Body of pancreas (tissue), 4 donors: ENCODE results near the gene FYB2. TPM values are rescaled to one million over a fixed set of nuclear protein-coding genes. Genes with fewer than 3 reads are reported as not detected.
A peak's percentile ranks its signal among the peaks of the same experiment; 100 is the strongest.

Source experiments
- ATAC-seq: fragments of 150-250 bp; one replicate; pipeline ENCODE4 v1.9.1; 2016
- DNase-seq, 4 donors: peaks; one replicate each; pipeline ENCODE4 v3.0.0-alpha.2; 2019
- H3K27ac ChIP-seq, 4 donors: fragments of 200-600 bp; sonication (generic); 1 replicate in 3 of 4; 2 replicates in 1 of 4; pipeline versions ENCODE4 v1.5.1 to v1.6.1; 2016 to 2019; ENCODE audit warnings: mild to moderate bottlenecking in 1 of 4, mixed read lengths in 1 of 4, moderate library complexity in 1 of 4
- H3K27me3 ChIP-seq, 2 donors: fragments of 200-600 bp; sonication (generic); one replicate each; pipeline ENCODE4 v1.6.0; 2016; ENCODE audit warnings: mild to moderate bottlenecking in 1 of 2
- H3K36me3 ChIP-seq, 2 donors: fragments of 200-600 bp; sonication (generic); replicated peaks in 1 of 2; 2 replicates each; pipeline ENCODE4 v1.5.1; 2016; ENCODE audit warnings: low read depth in 2 of 2; ENCODE audit not compliant: insufficient read depth in 1 of 2
- H3K4me1 ChIP-seq: fragments of 200-600 bp; sonication (generic); one replicate; pipeline ENCODE4 v1.6.0; 2016
- H3K4me3 ChIP-seq, 2 donors: fragments of 200-600 bp; sonication (generic); 1 replicate in 1 of 2; 2 replicates in 1 of 2; pipeline ENCODE4 v1.5.1; 2016 to 2019
- H3K9me3 ChIP-seq, 3 donors: fragments of 200-600 bp; sonication (generic); 1 replicate in 2 of 3; 2 replicates in 1 of 3; pipeline ENCODE4 v1.5.1; 2016
- CTCF ChIP-seq, 7 experiments: fragments of 450-650 bp in 4 of 7; fragments of 200-600 bp in 3 of 7; sonication (generic) in 3 of 7; IDR thresholded peaks; one replicate each; pipeline ENCODE4 v1.5.1; 2016 to 2019; ENCODE audit warnings: antibody characterized with exemption in 7 of 7
- POLR2A ChIP-seq, 3 donors: fragments of 450-650 bp; IDR thresholded peaks; one replicate each; pipeline ENCODE4 v1.6.1; 2016; ENCODE audit warnings: antibody characterized with exemption in 3 of 3, mild to moderate bottlenecking in 2 of 3
- WGBS, 2 donors: methylation state at CpG; one replicate each; pipeline ENCODE4 v1.1.5; 2017; 5-methylcytosine and 5-hydroxymethylcytosine counted together
- intact Hi-C: fragments of 100-400 bp; cut with DNase I; formaldehyde crosslinking; loops from one replicate; pipeline ENCODE4 v1.15.1; 2023
- total RNA-seq, 2 donors: library from RNA; depleted of rRNA; stranded (reverse); fragments of >200 nt; gene quantifications; one replicate each; pipeline ENCODE4 v1.1.0, GENCODE V29; 2016

The FYB2 gene
- total RNA-seq, 2 donors from 2014 or later: 2.3 to 3.4 TPM

DNA sequence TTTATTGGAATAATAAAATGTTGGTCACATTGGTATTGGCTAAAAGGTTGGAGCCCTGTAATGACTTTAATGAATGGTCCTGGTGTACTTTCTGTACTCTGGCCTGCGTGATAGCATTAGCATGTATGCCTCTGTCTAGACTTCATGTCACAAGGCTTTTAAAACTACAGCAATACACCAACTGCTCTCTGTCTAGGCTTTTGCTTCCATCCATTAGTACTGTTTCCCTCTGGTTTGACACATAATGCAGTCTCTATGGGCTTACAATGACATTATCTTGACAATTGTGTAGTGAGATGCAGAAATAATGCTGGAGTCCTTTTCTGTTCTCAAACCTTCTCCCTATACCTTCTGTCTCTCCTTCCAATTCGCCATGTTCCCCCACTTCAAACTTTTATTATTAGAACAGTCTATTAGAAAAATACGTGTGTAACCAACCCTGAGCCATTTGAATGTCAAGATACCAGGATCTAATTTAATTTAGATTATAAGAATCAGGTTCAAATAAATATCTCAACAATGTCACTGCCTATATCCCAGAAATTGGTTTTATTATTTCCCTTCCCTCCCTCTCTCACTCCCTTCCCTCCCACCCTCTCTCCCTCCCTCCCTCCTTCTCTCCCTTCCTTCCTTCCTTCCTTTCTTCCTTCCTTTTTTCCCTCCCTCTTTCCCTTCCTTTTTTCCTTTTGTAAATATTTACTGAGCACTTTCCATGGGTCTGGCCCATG, 44.2 kb upstream of the FYB2 start:
- Histone ChIP-seq H3K27ac (no peak overlapping the region), H3K27me3 (no peaks in the 10 kb centered on the region), H3K4me1 (no peaks in the 10 kb centered on the region), H3K9me3 (no peaks in the 10 kb centered on the region), H3K36me3 (no peaks in the 10 kb centered on the region), H3K4me3 (no peak overlapping the region)
- TF ChIP-seq POLR2A (IDR thresholded peaks at IDR 0.05) (no peak), CTCF (IDR thresholded peaks at IDR 0.05) (no peak)
- ATAC-seq: no peak
- DNase-seq: no peak
- intact Hi-C loops: no loop called here
- WGBS, 2 donors: 79 to 81% methylated on average over 3 of the region's 3 CpGs

DNA sequence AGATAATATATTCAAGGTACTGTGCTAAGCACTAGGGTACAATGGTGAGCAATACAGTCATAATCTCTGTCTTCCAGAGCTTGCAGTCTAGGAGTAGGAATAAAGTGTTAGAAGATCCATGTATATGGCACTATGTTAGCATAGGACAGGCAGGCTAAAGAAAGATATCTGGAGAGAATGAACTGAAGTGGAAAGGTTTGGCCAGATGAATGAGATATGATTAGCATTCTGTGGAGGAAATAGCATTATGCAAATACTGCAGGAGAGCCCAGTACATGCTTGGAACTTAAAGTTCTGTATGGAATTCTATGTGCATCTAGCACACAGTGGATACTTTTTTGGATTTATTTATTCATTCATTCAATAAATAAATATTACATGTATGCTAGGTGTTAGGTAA, 40.1 kb upstream of the FYB2 start:
- intact Hi-C loops: no loop called here
- peaks cover 14% of the 10 kb centered on the region for H3K4me1 ChIP-seq
- DNase-seq (no peak), ATAC-seq (no peak)
- H3K27ac ChIP-seq: no peak overlapping the region
- H3K27me3 ChIP-seq: no peaks in the 10 kb centered on the region
- no peak for TF ChIP-seq POLR2A (IDR thresholded peaks at IDR 0.05)
- no peak for TF ChIP-seq CTCF (IDR thresholded peaks at IDR 0.05)
- no peak overlapping the region for H3K4me3 ChIP-seq
- H3K9me3 ChIP-seq: no peaks in the 10 kb centered on the region
- H3K36me3 ChIP-seq: no peaks in the 10 kb centered on the region

DNA sequence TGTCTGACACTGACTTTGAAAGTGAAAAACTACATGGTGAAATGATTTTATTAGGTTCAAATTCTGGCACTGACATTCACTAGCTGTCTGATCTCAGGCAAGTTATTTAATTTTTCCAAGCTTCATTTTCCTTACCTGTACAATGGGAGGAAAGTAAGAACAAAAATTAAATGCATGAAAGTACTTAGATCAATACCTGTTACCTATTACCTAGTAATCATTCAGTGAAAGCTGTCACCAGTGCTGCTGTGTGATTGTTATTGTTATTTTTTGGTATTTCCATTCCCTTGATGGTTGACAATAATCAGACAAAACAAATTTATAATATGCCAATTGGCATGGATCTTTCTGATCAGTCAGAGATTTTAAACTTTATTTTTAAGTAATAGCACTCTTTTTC, 37.0 kb upstream of the FYB2 start:
- no peaks in the 10 kb centered on the region for H3K9me3 ChIP-seq
- no peak overlapping the region for H3K27ac ChIP-seq
- H3K4me1 ChIP-seq: peaks cover 19% of the 10 kb centered on the region
- no peak overlapping the region for H3K4me3 ChIP-seq
- ATAC-seq (no peak), DNase-seq (no peak)
- no peaks in the 10 kb centered on the region for H3K36me3 ChIP-seq
- TF ChIP-seq CTCF (IDR thresholded peaks at IDR 0.05) (no peak), POLR2A (IDR thresholded peaks at IDR 0.05) (no peak)
- intact Hi-C loops: no loop called here
- H3K27me3 ChIP-seq: no peaks in the 10 kb centered on the region

DNA sequence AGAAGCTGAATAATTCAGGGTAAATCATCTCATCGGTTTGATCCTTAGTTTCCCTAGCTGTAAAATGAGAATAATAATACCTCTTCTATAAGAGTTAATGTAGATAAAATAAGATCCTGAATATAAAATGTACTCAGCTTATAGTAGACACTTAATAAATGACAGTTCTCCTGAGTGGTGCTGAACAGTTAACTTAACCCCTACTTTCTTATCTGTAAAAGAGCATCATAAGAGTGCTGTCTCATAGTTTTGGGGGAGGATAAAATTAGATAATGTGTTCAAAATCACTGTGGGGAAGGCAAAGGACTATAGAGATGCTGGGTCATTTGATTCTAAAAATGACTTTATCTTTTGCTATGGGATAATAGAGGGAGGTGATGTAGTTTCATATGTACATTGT, 36.0 kb upstream of the FYB2 start:
- no peak overlapping the region for H3K27ac ChIP-seq
- no peak overlapping the region for H3K4me3 ChIP-seq
- H3K27me3 ChIP-seq: no peaks in the 10 kb centered on the region
- WGBS, 2 donors: 28 to 45% methylated on average over 1 of the region's 1 CpG
- no peak for DNase-seq
- peaks cover 19% of the 10 kb centered on the region for H3K4me1 ChIP-seq
- H3K36me3 ChIP-seq: no peaks in the 10 kb centered on the region
- ATAC-seq: no peak
- no peaks in the 10 kb centered on the region for H3K9me3 ChIP-seq
- no peak for TF ChIP-seq POLR2A (IDR thresholded peaks at IDR 0.05)
- no peak for TF ChIP-seq CTCF (IDR thresholded peaks at IDR 0.05)
- intact Hi-C loops: no loop called here

DNA sequence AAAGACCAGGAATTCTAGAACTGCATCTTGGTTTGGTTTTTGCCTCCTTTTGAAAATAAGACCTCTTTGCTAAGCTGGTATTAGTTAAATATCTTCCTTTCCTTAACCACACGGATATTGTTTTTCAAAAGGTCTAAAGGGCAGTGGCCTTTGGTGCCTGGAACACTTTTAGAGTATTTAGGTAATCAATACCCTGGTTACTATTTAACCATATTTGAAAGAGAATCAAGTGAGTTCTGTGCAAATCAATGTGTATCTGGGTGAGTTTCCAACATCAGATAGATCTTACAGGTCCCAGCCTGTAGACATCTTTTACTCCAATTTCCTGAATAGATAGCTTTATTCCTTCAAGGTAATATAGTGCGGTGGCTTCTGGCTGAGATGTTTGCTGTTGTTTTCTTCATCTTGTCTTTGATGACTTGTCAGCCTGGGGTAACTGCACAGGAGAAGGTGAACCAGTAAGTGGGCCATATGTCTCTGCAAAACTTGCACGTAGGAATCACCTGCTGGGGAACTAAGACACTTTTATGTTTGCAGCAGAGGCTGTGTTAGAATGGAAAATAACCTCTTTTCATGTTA, 35.4 kb upstream of the FYB2 start, which contains the start of gene C8A:
TSS of gene C8A (plus strand) at position 277 of the 579 bp plus-strand sequence. CDS start at position 382, 105 bp downstream.
- ATAC-seq (peak; percentile 80), DNase-seq (no peak)
- H3K36me3 ChIP-seq: no peaks in the 10 kb centered on the region
- no peak within 1 kb of the TSS for H3K27ac ChIP-seq
- H3K4me1 ChIP-seq: peaks cover 19% of the 10 kb centered on the region
- H3K4me3 ChIP-seq: no peak within 1 kb of the TSS
- WGBS, 2 donors: 11 to 14% methylated on average over 3 of the region's 3 CpGs
- H3K9me3 ChIP-seq: no peaks in the 10 kb centered on the region
- intact Hi-C loops: no loop called here
- TF ChIP-seq CTCF (IDR thresholded peaks at IDR 0.05) (no peak), POLR2A (IDR thresholded peaks at IDR 0.05) (no peak)
- H3K27me3 ChIP-seq: no peaks in the 10 kb centered on the region
